GM21515 (cell line): ENCODE measurements around the gene ENPP5.

Experiments used
- ATAC-seq: cut with Tn5 transposase; IDR thresholded peaks from one replicate; pipeline ENCODE4 v1.9.1; 2021; ENCODE audit not compliant: unreplicated experiment

The ENPP5 gene

GRCh38 chr6:46113370-46113769, 57.4 kb downstream of the ENPP5 start:
- no peak for ATAC-seq
